A673 (cell line): ENCODE results near the gene IMMP2L.

Experiments
- CTCF ChIP-seq: fragments of 300-800, 200-600 bp; sonication (generic); conservative IDR thresholded peaks from 2 replicates; pipeline ENCODE4 v1.5.1; 2017; ENCODE audit warnings: low read depth, mild to moderate bottlenecking, antibody characterized with exemption, low read length, moderate library complexity, mixed read lengths
- EZH2 ChIP-seq: fragments of 200-600 bp; sonication (generic); IDR thresholded peaks from 2 replicates; pipeline ENCODE4 v1.6.1; 2017; ENCODE audit warnings: borderline replicate concordance, low read depth, mild to moderate bottlenecking, mixed read lengths, antibody characterized with exemption, low read length; ENCODE audit not compliant: poor library complexity, severe bottlenecking

GRCh38 chr7:111261496-111261895 lies 300.8 kb downstream of the IMMP2L start:
- TF ChIP-seq CTCF (no peak), EZH2 (no peak)
